Mesothelial cell of epicardium (in vitro differentiated cells): ENCODE measurements around the gene SHC1. TPM values are rescaled to one million over a fixed set of nuclear protein-coding genes. Genes with fewer than 3 reads are reported as not detected.
"Not testable (repeated sequence)": the region's sequence is repeated elsewhere in the genome, so short reads cannot be mapped to it uniquely, and the experiment has no call there.

Experiments
- DNase-seq, 2 experiments: peaks; one replicate each; pipeline ENCODE4 v3.0.0; 2021; ENCODE audit warnings: low spot score in 2 of 2; ENCODE audit not compliant: unreplicated experiment in 2 of 2
- H3K27ac Mint-ChIP-seq: 2 replicates; pipeline ENCODE4 v1.8.0; 2021; ENCODE audit warnings: mixed read lengths
- H3K27me3 Mint-ChIP-seq: 2 replicates; pipeline ENCODE4 v1.8.0; 2021; ENCODE audit warnings: low read depth, mixed read lengths
- H3K36me3 Mint-ChIP-seq: 2 replicates; pipeline ENCODE4 v1.8.0; 2021; ENCODE audit warnings: mixed read lengths
- H3K4me1 Mint-ChIP-seq: 2 replicates; pipeline ENCODE4 v1.8.0; 2021; ENCODE audit warnings: mixed read lengths
- H3K4me3 Mint-ChIP-seq: 2 replicates; pipeline ENCODE4 v1.8.0; 2021; ENCODE audit warnings: mild to moderate bottlenecking, moderate library complexity, mixed read lengths
- H3K9me3 Mint-ChIP-seq: 2 replicates; pipeline ENCODE4 v1.8.0; 2021; ENCODE audit warnings: mixed read lengths
- CTCF ChIP-seq: fragments of 200-600 bp; sonication (generic); IDR thresholded peaks from one replicate; pipeline ENCODE4 v1.5.0; 2021; ENCODE audit warnings: antibody characterized with exemption; ENCODE audit not compliant: unreplicated experiment
- total RNA-seq: library from RNA; stranded (reverse); gene quantifications from 3 replicates; pipeline ENCODE4 v1.2.1, GENCODE V29; 2021

Gene SHC1
- total RNA-seq, 1 donor from 2014 or later: 115 TPM

- H3K27me3 Mint-ChIP-seq: no peaks in the 10 kb centered on the region
- peak in 1 of 2 experiments; percentile 65 for DNase-seq
- H3K4me3 Mint-ChIP-seq: peak overlapping the region; percentile 90
- no peak for TF ChIP-seq CTCF
- H3K36me3 Mint-ChIP-seq: no peaks in the 10 kb centered on the region
- peak overlapping the region; percentile 99 for H3K27ac Mint-ChIP-seq
- H3K9me3 Mint-ChIP-seq: no peaks in the 10 kb centered on the region
- peaks cover 29% of the 10 kb centered on the region for H3K4me1 Mint-ChIP-seq
Observed at GRCh38 chr1:154999571-155000410, 29.2 kb upstream of the SHC1 start.

GRCh38 chr1:154998818-154999570, 28.4 kb upstream of the SHC1 start:
- Mint-ChIP-seq H3K4me3 (peak overlapping the region; percentile 68), H3K27ac (peak overlapping the region; percentile 91), H3K4me1 (peaks cover 22% of the 10 kb centered on the region), H3K9me3 (no peaks in the 10 kb centered on the region), H3K36me3 (no peaks in the 10 kb centered on the region), H3K27me3 (no peaks in the 10 kb centered on the region)
- peak; percentile 81 for TF ChIP-seq CTCF
- DNase-seq: peak in 1 of 2 experiments; percentile 82

GRCh38 chr1:154998201-154998780, 27.7 kb upstream of the SHC1 start:
- Mint-ChIP-seq H3K27me3 (no peaks in the 10 kb centered on the region), H3K9me3 (no peaks in the 10 kb centered on the region), H3K4me1 (peaks cover 17% of the 10 kb centered on the region), H3K27ac (no peak overlapping the region), H3K36me3 (no peaks in the 10 kb centered on the region), H3K4me3 (peak overlapping the region; percentile 26)
- no peak for DNase-seq
- TF ChIP-seq CTCF: no peak

GRCh38 chr1:154996966-154997701, 26.6 kb upstream of the SHC1 start:
- H3K9me3 Mint-ChIP-seq: no peaks in the 10 kb centered on the region
- no peak overlapping the region for H3K4me3 Mint-ChIP-seq
- no peak for TF ChIP-seq CTCF
- H3K36me3 Mint-ChIP-seq: no peaks in the 10 kb centered on the region
- peaks cover 17% of the 10 kb centered on the region for H3K4me1 Mint-ChIP-seq
- no peak for DNase-seq
- H3K27me3 Mint-ChIP-seq: no peaks in the 10 kb centered on the region
- H3K27ac Mint-ChIP-seq: no peak overlapping the region

GRCh38 chr1:154995301-154995983, 24.9 kb upstream of the SHC1 start:
- not testable (repeated sequence) for H3K27me3 Mint-ChIP-seq, H3K36me3 Mint-ChIP-seq, H3K4me3 Mint-ChIP-seq, H3K27ac Mint-ChIP-seq, DNase-seq, H3K9me3 Mint-ChIP-seq
- H3K4me1 Mint-ChIP-seq: peaks cover 17% of the 10 kb centered on the region
